GM12874 (cell line): ENCODE data around the gene CA5A.
A peak's percentile ranks its signal among the peaks of the same experiment; 100 is the strongest.

Source experiments
- CTCF ChIP-seq: IDR thresholded peaks from 2 replicates; pipeline ENCODE4 v1.5.1; 2011; ENCODE audit warnings: low read depth, mild to moderate bottlenecking, control low read depth, low read length, moderate library complexity; ENCODE audit not compliant: insufficient read depth

The CA5A gene

GRCh38 chr16:87853411-87854052, 82.8 kb downstream of the CA5A start:
- TF ChIP-seq CTCF = no peak

DNA sequence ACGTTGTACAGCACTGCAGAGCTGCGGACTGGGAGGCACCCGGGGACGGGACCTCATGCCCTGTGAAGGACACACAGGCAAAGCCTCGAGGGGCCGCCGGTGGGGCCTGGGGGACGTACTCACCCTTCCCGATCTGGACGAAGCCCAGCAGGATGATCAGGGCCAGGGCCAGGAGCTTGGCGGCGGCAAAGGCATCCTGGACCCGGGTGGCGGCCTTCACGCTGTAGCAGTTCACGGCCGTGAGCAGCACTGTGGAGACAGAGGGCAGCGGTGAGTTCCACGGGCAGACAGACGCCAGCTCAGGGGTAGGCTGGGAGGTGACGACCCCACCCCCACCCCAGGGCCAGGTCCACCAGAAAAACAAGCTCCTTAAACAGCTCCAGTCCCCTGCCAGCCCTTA, 84.7 kb downstream of the CA5A start:
- no peak for TF ChIP-seq CTCF

GRCh38 chr16:87851141-87851587, 85.2 kb downstream of the CA5A start:
- no peak for TF ChIP-seq CTCF

DNA sequence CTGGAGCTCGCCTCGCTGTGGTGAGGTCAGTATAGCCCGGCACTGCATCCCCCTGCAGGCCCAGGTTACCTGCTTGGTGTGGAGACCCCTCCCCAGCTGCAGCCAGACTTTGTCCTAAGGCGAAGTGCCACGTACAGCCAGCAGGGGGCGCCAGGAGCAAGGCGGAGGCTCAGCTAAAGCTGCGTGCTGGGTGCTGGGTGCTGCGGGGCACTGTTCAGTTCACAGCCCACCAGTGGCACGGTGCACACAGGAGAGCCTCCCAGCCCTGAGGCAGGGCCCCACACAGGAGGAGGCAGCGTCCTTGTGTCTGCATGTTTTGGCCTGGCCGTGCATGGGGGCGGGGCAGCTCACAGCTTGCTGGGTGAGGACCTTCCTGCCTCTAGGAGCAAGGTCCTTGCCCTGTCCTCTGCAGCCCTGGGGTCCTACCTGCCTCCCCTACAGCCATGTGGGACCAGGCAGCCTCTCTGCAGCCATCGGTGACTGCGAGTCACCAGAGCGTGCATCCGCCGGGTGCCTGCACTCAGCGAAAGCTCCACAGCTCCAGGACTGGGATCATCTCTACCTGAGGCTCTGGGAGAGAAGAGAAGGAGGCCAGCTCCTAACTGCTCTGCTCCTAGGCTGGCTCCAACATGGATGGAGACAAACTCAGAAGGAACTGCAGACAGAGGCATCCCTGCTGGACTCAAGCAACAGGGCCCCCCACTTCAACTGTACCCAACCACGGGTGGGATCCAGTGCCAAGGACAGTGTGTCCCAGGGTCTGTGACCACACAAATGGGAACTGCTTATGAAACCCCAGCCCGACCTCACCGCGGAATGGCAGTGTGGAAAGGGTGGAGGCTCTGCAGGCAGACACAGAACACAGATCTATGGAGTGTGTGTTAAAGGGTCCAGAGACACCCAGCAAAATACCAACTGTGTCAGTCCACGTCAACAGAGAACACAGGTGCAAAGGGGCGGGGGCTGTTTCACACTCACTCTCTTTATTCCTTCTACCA, 86.0 kb downstream of the CA5A start:
- peak; percentile 98 for TF ChIP-seq CTCF

- TF ChIP-seq CTCF = no peak
Measured at GRCh38 chr16:87849419-87850008, 86.8 kb downstream of the CA5A start.

GRCh38 chr16:87848676-87849345, 87.5 kb downstream of the CA5A start:
- no peak for TF ChIP-seq CTCF
